OCI-LY1 (cell line): ENCODE measurements around the gene ZNF212.

Source experiments
- CTCF ChIP-seq: fragments of 200-600 bp; sonication (generic), shearing (Covaris generic); IDR thresholded peaks from 2 replicates; pipeline ENCODE4 v1.5.1; 2017; ENCODE audit warnings: mild to moderate bottlenecking, antibody characterized with exemption, low read length, moderate library complexity, mixed read lengths
- EZH2 ChIP-seq: fragments of 200-600 bp; sonication (generic), shearing (Covaris generic); IDR thresholded peaks from 2 replicates; pipeline ENCODE4 v1.8.0; 2017; ENCODE audit warnings: borderline replicate concordance, mixed run types, mild to moderate bottlenecking, antibody characterized with exemption, low read length, moderate library complexity, mixed read lengths

DNA sequence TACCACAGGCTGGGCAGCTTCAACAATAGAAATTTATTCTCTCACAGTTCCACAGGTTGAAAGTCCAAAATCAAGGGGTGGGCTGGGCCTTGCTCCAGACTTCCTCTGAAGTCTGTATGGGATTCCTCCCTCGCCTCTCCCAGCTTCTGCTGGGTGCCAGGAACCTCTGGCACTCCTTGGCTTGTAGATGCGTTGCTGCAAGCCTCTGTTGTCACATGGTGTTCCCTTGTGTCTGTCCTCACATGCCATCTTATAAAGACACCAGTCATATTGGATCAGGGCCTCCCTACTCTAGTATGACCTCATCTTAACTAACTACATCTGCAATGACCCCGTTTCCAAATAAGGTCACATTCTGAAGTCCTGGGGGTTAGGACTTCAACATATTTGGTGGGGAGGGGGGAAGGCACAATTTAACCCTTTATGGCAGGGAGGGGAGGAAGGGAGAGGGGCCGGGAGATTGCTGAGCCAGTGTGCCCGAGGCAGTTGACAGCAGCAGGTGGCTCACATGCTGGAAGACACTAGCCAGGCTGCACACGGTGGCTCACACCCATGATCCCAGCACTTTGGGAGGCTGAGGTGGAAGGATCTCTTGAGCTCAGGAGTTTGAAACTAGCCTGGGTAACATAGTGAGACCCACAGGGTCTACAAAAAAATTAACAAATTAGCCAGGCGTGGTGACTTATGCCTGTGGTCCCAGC lies 25.3 kb upstream of the ZNF212 start:
- TF ChIP-seq CTCF: no peak
- no peak for TF ChIP-seq EZH2
